GM19043 (cell line): Measurements from ENCODE around the gene EID2B.

Source experiments
- ATAC-seq: cut with Tn5 transposase; IDR thresholded peaks from one replicate; pipeline ENCODE4 v1.9.1; 2021; ENCODE audit warnings: low read depth; ENCODE audit not compliant: unreplicated experiment

Gene EID2B

DNA sequence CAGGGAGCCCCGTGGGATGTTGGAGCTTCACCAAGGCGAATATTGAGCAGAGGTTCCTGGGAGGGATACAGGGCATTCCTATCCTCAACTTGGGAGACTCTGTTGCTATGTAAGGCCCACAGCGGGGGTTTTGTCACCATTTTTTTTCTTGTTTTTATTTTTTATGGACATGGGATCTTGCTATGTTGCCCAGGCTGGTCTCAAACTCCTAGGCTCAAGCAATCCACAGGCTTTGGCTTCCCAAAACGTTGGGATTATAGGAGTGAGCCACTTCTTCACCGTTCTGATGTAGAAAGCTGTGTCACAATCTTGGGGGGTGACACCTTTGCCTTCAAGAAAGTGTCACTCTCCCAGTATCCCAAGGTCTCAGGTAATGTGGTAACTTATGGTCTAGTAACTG, 31.3 kb downstream of the EID2B start:
- ATAC-seq: no peak

- no peak for ATAC-seq
Measured at GRCh38 chr19:39500543-39500942, 32.1 kb downstream of the EID2B start.

DNA sequence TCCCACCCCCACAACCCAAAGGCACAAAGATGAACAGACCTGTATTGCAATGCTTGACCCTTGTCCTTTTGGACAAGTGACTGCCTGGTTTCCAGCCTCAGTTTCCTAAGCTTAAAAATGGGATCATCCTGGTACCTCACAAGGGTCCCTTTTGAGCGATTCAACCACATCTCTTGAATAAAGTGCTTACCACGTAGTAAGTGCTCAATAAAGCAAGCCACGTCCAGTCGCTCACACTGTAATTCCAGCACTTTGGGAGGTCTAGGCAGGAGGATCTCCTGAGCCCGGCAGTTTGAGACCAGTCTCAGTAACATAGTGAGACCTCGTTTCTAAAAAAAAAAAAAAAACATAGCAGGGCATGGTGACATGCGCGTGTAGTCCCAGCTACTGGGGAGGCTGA, 32.7 kb downstream of the EID2B start:
- ATAC-seq: no peak

DNA sequence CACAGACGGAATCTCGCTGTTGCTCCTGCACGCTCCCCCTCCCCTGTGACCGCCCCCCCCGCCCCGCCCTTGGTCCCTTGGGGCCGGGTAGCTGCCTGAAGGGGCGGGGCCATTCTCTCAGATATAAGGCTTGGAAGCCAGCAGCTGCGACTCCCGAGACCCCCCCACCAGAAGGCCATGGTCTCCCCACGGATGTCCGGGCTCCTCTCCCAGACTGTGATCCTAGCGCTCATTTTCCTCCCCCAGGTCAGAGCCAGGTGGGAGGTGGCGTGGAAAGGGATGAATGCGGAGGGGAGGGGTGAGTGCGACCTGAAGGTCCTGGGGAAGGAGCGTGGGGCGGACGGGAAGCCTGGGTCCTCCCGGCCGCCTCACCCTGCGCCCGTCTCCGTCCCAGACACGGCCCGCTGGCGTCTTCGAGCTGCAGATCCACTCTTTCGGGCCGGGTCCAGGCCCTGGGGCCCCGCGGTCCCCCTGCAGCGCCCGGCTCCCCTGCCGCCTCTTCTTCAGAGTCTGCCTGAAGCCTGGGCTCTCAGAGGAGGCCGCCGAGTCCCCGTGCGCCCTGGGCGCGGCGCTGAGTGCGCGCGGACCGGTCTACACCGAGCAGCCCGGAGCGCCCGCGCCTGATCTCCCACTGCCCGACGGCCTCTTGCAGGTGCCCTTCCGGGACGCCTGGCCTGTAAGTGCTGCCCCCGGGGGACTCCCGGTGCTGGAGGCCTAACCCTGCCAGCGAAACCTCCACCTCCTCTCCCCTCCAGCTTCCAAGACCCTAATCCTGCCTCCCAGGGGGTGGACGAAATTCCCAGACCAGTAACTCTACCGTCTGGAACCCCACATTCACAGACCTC, 33.6 kb downstream of the EID2B start, which contains the start of gene DLL3:
DLL3 (plus strand) TSS at position 150 of the 845 bp plus-strand sequence; CDS start at position 178, 28 bp downstream.
- ATAC-seq: no peak

DNA sequence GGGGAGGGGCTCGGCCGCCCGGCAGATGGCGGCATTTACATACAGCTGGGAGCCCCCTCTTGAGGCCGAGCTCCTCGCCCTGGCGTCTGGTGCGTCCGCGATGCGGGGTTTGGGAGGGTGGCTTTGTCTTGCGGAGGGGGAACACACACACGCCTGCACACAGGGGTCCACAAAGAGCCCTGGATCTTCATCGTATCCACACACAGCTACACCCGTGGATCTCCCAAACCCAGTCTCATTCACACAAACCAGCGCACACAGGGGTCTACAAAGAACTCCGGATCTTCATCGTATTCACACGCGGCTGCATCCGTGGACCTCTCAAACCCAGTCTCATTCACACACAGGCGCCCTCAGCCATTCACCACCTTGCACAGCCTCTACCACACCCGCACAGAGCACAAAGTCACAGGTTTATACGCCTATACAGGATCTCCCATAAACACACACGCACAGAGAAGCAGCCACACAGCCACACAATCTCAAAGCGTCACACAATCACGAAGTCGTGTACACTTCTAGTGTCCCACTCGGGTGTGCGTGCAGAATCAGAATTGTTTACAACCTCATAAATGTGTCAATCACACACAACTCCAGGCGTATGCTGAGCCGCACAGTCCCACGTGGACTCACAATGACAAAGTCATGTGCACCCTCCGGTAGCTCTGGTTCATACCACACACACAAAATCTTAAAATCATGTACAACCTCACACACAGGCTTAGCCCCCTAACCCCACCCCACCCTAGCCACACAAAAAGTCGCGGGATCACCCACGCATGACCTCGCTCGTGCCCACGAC, 34.5 kb downstream of the EID2B start:
- ATAC-seq: no peak

GRCh38 chr19:39497701-39497995, 35.0 kb downstream of the EID2B start:
- no peak for ATAC-seq

DNA sequence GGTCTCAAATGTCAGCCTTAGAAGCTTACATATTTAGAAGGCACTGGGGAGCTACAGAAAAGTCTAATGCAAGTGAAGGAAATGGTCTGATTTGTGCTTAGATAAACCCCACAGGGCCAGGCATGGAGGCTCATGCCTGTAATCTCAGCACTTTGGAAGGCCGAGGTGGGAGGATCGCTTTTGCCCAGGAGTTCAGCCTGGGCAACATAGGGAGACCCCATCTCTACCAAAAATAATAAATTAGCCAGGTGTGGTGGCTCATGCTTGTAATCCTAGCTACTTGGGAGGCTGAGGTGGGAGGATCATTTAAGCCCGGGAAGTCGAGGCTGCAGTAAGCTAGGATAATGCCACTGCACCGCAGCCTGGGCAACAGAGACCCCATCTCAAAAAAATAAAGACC, 36.6 kb downstream of the EID2B start:
- no peak for ATAC-seq

GRCh38 chr19:39494661-39495060, 38.0 kb downstream of the EID2B start:
- no peak for ATAC-seq

DNA sequence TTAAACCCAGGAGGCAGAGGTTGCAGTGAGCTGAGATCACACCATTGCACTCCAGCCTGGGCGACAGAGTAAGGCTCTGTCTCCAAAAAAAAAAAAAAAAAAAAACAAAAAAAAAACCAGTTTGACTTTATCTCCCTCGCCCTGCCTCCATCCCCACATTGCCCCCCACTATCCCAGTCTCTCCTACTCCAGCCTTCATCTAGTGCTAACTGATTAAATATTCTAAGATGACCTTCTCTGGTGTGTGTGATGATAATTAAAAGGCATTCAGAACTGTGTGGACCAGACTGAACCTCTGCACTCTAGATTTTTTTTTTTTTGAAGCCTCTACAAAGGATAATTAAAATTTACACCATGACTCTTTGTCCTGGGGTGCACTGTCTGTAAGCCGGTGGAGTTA, 39.9 kb downstream of the EID2B start:
- ATAC-seq: no peak

DNA sequence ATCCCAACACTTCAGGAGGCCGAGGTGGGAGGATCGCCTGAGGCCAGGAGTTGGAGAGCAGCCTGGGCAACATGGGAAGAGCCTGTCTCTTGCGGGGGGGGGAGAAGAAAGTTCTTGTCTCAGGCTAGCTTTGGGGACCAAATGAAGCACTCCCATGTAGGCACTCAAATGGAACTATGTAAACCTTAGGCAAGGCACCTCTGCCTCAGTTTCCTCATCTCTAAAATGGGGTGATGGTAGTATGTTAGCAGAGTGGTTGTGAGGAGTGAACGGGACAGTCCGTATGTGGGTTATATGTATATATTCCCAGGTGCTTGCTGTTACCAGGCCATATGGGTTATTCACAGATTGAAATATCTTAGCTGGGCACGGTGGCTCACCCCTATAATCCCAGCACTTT, 40.4 kb downstream of the EID2B start:
- no peak for ATAC-seq

- ATAC-seq: no peak
Measured at GRCh38 chr19:39489756-39490155, 42.9 kb downstream of the EID2B start.

GRCh38 chr19:39483141-39483540, 49.5 kb downstream of the EID2B start:
- no peak for ATAC-seq

DNA sequence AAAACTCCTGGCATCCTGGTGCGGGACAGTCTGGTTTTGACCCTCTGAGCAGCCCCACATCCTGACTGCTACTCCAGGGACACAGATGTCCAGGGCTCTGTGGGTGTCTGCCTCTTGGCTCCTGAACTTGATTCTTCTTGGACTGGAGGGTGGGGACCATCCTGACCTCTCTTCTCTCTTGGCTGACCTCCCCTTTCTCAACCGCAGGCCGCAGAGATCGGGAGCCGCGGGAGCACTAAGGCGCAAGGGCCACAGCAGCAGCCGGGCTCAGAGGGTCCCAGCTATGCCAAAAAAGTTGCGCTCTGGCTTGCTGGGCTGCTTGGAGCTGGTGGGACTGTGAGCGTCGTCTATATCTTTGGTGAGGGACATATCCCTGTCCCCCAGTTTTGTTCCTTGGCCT, 51.0 kb downstream of the EID2B start:
- no peak for ATAC-seq

- ATAC-seq: no peak
Measured at GRCh38 chr19:39481229-39481545, 51.5 kb downstream of the EID2B start.
